H1 (cell line): ENCODE data around the gene KLHDC7B. TPM values are rescaled to one million over a fixed set of nuclear protein-coding genes. Genes with fewer than 3 reads are reported as not detected.
"Not testable (repeated sequence)": the region's sequence is repeated elsewhere in the genome, so short reads cannot be mapped to it uniquely, and the experiment has no call there.

Source experiments
- CTCF ChIA-PET: fragments of 300-600 bp; sonication (Branson Sonifier 250); formaldehyde crosslinking; loops from one replicate; lab custom pipeline; 2021; ENCODE audit not compliant: partially characterized antibody; lab: Charles Lee
- POLR2A ChIA-PET: fragments of 300-600 bp; sonication (Branson Sonifier 250); formaldehyde crosslinking; loops from one replicate; lab custom pipeline; 2021; ENCODE audit warnings: inconsistent platforms; ENCODE audit not compliant: partially characterized antibody; lab: Charles Lee
- DNase-seq, 2 experiments: peaks; one replicate each; pipeline versions ENCODE4 v3.0.0 to v3.0.0-alpha.2; 2010 to 2022; ENCODE audit warnings: low spot score in 2 of 2, low read depth in 1 of 2, mixed read lengths in 1 of 2
- FAIRE-seq: peaks from 2 replicates; lab custom pipeline; 2011; peaks lifted over from hg19 to GRCh38; lab: Jason Lieb, UNC
- H2AFZ ChIP-seq: 2 replicates; pipeline ENCODE4 v1.8.1; 2012; ENCODE audit warnings: low read length, inconsistent platforms
- H2AK5ac ChIP-seq: 2 replicates; pipeline ENCODE4 v1.6.1; 2013; ENCODE audit warnings: low read depth, low read length
- H2BK120ac ChIP-seq: replicated peaks from 2 replicates; pipeline ENCODE3; 2013; ENCODE audit warnings: low read depth, low read length, inconsistent platforms
- H2BK12ac ChIP-seq: 2 replicates; pipeline ENCODE4 v1.6.1; 2013; ENCODE audit warnings: low read depth, low read length
- H2BK15ac ChIP-seq: 2 replicates; pipeline ENCODE4 v1.6.1; 2013; ENCODE audit warnings: low read length
- H2BK20ac ChIP-seq: 2 replicates; pipeline ENCODE4 v1.6.1; 2013; ENCODE audit warnings: low read length
- H2BK5ac ChIP-seq: 2 replicates; pipeline ENCODE4 v1.6.1; 2013; ENCODE audit warnings: low read depth, low read length
- H3K14ac ChIP-seq: 2 replicates; pipeline ENCODE4 v1.6.1; 2013; ENCODE audit warnings: inconsistent platforms; ENCODE audit not compliant: insufficient read length
- H3K18ac ChIP-seq: 2 replicates; pipeline ENCODE4 v1.6.1; 2013; ENCODE audit warnings: low read length; ENCODE audit errors: extremely low read depth
- H3K23ac ChIP-seq: 2 replicates; pipeline ENCODE4 v1.6.1; 2013; ENCODE audit warnings: inconsistent platforms; ENCODE audit not compliant: insufficient read length
- H3K23me2 ChIP-seq: 2 replicates; pipeline ENCODE4 v1.6.1; 2013; ENCODE audit warnings: low read depth, low read length
- H3K27ac ChIP-seq: 2 replicates; pipeline ENCODE4 v1.6.1; 2011; ENCODE audit warnings: low read depth, low read length, inconsistent platforms
- H3K27me3 ChIP-seq, 4 experiments: replicated peaks in 1 of 4; 1 replicate in 1 of 4; 2 replicates in 3 of 4; pipeline versions ENCODE4 v1.6.1 to v1.8.1; 2011 to 2013; ENCODE audit warnings: low read length in 3 of 4, mild to moderate bottlenecking in 3 of 4, inconsistent platforms in 2 of 4, mixed read lengths in 2 of 4, moderate library complexity in 1 of 4; ENCODE audit not compliant: control insufficient read depth in 3 of 4, insufficient read depth in 3 of 4; ENCODE audit errors: extremely low read depth in 1 of 4
- H3K36me3 ChIP-seq, 4 experiments: 2 replicates each; pipeline versions ENCODE4 v1.6.1 to v1.8.1; 2011 to 2013; ENCODE audit warnings: mild to moderate bottlenecking in 4 of 4, low read length in 3 of 4, moderate library complexity in 2 of 4, control low read depth in 1 of 4, inconsistent platforms in 1 of 4; ENCODE audit not compliant: insufficient read depth in 4 of 4, control insufficient read depth in 2 of 4
- H3K4ac ChIP-seq: replicated peaks from 2 replicates; pipeline ENCODE3; 2013; ENCODE audit warnings: low read length, low read depth, mixed read lengths, inconsistent platforms; ENCODE audit not compliant: insufficient read length
- H3K4me1 ChIP-seq, 4 experiments: replicated peaks in 1 of 4; 1 replicate in 1 of 4; 2 replicates in 3 of 4; pipeline versions ENCODE4 v1.6.1 to v1.8.1; 2011 to 2013; ENCODE audit warnings: low read length in 3 of 4, inconsistent platforms in 2 of 4, mixed read lengths in 1 of 4; ENCODE audit not compliant: insufficient read depth in 4 of 4, control insufficient read depth in 3 of 4
- H3K4me2 ChIP-seq, 2 experiments: 2 replicates each; pipeline versions ENCODE4 v1.6.1 to v1.8.1; 2011 to 2013; ENCODE audit warnings: low read depth in 2 of 2, low read length in 2 of 2, control low read depth in 1 of 2, inconsistent platforms in 1 of 2, mild to moderate bottlenecking in 1 of 2; ENCODE audit not compliant: insufficient read depth in 1 of 2
- H3K4me3 ChIP-seq, 4 experiments: fragments of 200-600, 300-600 bp in 1 of 4; sonication (generic), shearing (Covaris generic), sonication (Bioruptor Twin) in 1 of 4; 2 replicates each; pipeline versions ENCODE4 v1.5.1 to v1.8.1; 2011 to 2016; ENCODE audit warnings: low read length in 4 of 4, low read depth in 3 of 4, control low read depth in 2 of 4, inconsistent platforms in 2 of 4, mild to moderate bottlenecking in 2 of 4, mixed read lengths in 1 of 4, moderate library complexity in 1 of 4; ENCODE audit not compliant: insufficient read depth in 2 of 4; ENCODE audit errors: extremely low read depth in 1 of 4
- H3K56ac ChIP-seq: replicated peaks from 2 replicates; pipeline ENCODE3; 2013; ENCODE audit warnings: low read depth, mild to moderate bottlenecking, mixed read lengths, low read length, inconsistent platforms; ENCODE audit not compliant: insufficient read length
- H3K79me1 ChIP-seq: 2 replicates; pipeline ENCODE4 v1.6.1; 2013; ENCODE audit warnings: low read depth, low read length, control low read depth
- H3K79me2 ChIP-seq, 2 experiments: 2 replicates each; pipeline versions ENCODE4 v1.6.1 to v1.8.1; 2012 to 2013; ENCODE audit warnings: low read length in 2 of 2, mild to moderate bottlenecking in 2 of 2, inconsistent platforms in 1 of 2; ENCODE audit not compliant: insufficient read depth in 2 of 2, control insufficient read depth in 1 of 2
- H3K9ac ChIP-seq, 4 experiments: replicated peaks in 1 of 4; 1 replicate in 1 of 4; 2 replicates in 3 of 4; pipeline versions ENCODE4 v1.6.1 to v1.8.1; 2011 to 2013; ENCODE audit warnings: low read depth in 3 of 4, low read length in 3 of 4, control low read depth in 2 of 4, mild to moderate bottlenecking in 2 of 4, moderate library complexity in 2 of 4, inconsistent platforms in 1 of 4; ENCODE audit errors: extremely low read depth in 1 of 4
- H3K9me3 ChIP-seq, 2 experiments: 2 replicates each; pipeline versions ENCODE4 v1.6.1 to v1.8.1; 2012 to 2013; ENCODE audit warnings: mild to moderate bottlenecking in 2 of 2, moderate library complexity in 2 of 2, control low read depth in 1 of 2, inconsistent platforms in 1 of 2, low read depth in 1 of 2, low read length in 1 of 2, mixed read lengths in 1 of 2; ENCODE audit not compliant: insufficient read depth in 2 of 2
- H4K20me1 ChIP-seq, 2 experiments: replicated peaks in 1 of 2; 2 replicates each; pipeline versions ENCODE3 to v1.8.1; 2011 to 2013; ENCODE audit warnings: inconsistent platforms in 2 of 2, low read length in 2 of 2, mild to moderate bottlenecking in 1 of 2; ENCODE audit not compliant: insufficient read depth in 2 of 2, control insufficient read depth in 1 of 2
- H4K5ac ChIP-seq: 2 replicates; pipeline ENCODE4 v1.6.1; 2013; ENCODE audit warnings: low read length, low read depth, mixed read lengths, inconsistent platforms; ENCODE audit not compliant: insufficient read length
- H4K8ac ChIP-seq: 2 replicates; pipeline ENCODE4 v1.8.0; 2013; ENCODE audit warnings: mild to moderate bottlenecking, moderate library complexity, low read length, inconsistent platforms; ENCODE audit not compliant: insufficient read depth; ENCODE audit errors: extremely low read depth
- H4K91ac ChIP-seq: replicated peaks from 2 replicates; pipeline ENCODE3; 2013; ENCODE audit warnings: low read length, mixed read lengths, inconsistent platforms; ENCODE audit not compliant: insufficient read length
- WGBS, 2 experiments: shearing (Covaris generic) in 1 of 2; methylation state at CpG; one replicate each; pipeline versions ENCODE4 v1.1.6 to v1.1.7; 2013 to 2015; ENCODE audit warnings: low lambda C conversion rate in 2 of 2, mixed read lengths in 2 of 2, inconsistent platforms in 1 of 2, low coverage in 1 of 2, missing lambda C conversion rate in 1 of 2; ENCODE audit not compliant: insufficient replicate concordance in 2 of 2, insufficient coverage in 1 of 2, insufficient read length in 1 of 2; ENCODE audit errors: extremely low coverage in 1 of 2, missing lambda C conversion rate in 1 of 2; 5-methylcytosine and 5-hydroxymethylcytosine counted together
- polyA plus RNA-seq, 7 experiments: library from polyadenylated mRNA; depleted of rRNA in 3 of 7; stranded (reverse) in 5 of 7; unstranded in 2 of 7; fragments of >200 nt in 5 of 7; fragments of 200-250 nt in 2 of 7; gene quantifications; 1 replicate in 5 of 7; 2 replicates in 1 of 7; 4 replicates in 1 of 7; pipeline versions ENCODE4 v1.2.1 to v1.2.3, GENCODE V29; 2011 to 2013; ENCODE audit warnings: missing spikeins in 2 of 7, mixed read lengths in 2 of 7
- total RNA-seq: library from RNA; stranded (reverse); fragmentation: NEBNext Ultra II Directional; extraction: Animal tissue kit (Norgen Biotek cat#: 25700); gene quantifications from 2 replicates; pipeline ENCODE4 v1.2.1, GENCODE V29; 2021

The KLHDC7B gene
- total and polyA plus RNA-seq, 2 of the 8 experiments (the other 6 are each of a cell fraction or from before 2014, with no cell fraction given) = not detected

DNA sequence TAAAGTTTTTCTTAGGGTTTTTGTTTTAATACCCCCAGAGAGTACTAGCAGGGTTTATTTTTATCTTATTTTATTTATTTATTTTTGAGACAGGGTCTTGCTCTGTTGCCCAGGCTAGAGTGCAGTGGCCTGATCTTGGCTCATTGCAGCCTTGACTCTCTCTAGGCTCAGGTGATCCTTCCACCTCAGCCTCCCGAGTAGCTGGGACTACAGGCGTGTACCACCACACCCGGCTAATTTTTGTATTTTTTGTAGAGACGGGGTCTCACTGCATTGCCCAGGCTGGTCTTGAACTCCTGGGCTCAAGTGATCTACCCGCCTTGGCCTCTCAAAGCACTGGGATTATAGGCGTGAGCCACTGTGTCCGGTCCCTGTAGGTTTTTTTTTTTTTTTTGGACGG, 25.5 kb upstream of the KLHDC7B start:
- H3K27me3 ChIP-seq = not testable (repeated sequence)

More for the DNA sequence above, 25.5 kb upstream of the KLHDC7B start:
- WGBS, 2 experiments = 88% methylated on average over 7 of the region's 8 CpGs; no CpG with 5 or more reads in 1 of the 2 experiments
- FAIRE-seq, POLR2A ChIA-PET, H2AFZ ChIP-seq, H2BK15ac ChIP-seq, H2BK20ac ChIP-seq, H3K9ac ChIP-seq, H3K4me1 ChIP-seq, H3K23me2 ChIP-seq, H2AK5ac ChIP-seq, H3K23ac ChIP-seq, H3K56ac ChIP-seq, H4K8ac ChIP-seq, H2BK5ac ChIP-seq, H2BK120ac ChIP-seq, H3K79me1 ChIP-seq, H3K27ac ChIP-seq, H4K91ac ChIP-seq, DNase-seq, H3K18ac ChIP-seq, H4K5ac ChIP-seq, H3K14ac ChIP-seq, H3K9me3 ChIP-seq, H3K4me3 ChIP-seq, H3K79me2 ChIP-seq, CTCF ChIA-PET, H3K4me2 ChIP-seq, H2BK12ac ChIP-seq, H3K4ac ChIP-seq: not testable (repeated sequence)
- Histone ChIP-seq H4K20me1 (peaks cover 6 to 20% of the 10 kb centered on the region in 2 experiments), H3K36me3 (peaks cover 4 to 25% (median 19%) of the 10 kb centered on the region in 4 experiments; a peak in 7 of 8 replicates)
